K562 (cell line): ENCODE results near the gene DVL2. TPM values are rescaled to one million over a fixed set of nuclear protein-coding genes. Genes with fewer than 3 reads are reported as not detected.

Source experiments
- ATAC-seq: fragments of 200-7000 bp; cut with Tn5 transposase; 3 replicates; pipeline ENCODE4 v1.9.1; 2020; ENCODE audit warnings: moderate library complexity
- BruUV-seq: library from RNA; stranded (reverse); fragments of 400-500 nt; replicated peaks from 2 replicates; lab custom pipeline; 2021; lab: Mats Ljungman, UMichigan
- CTCF ChIA-PET: fragments of 300-600 bp; formaldehyde crosslinking; extraction: SDS; loops from one replicate; lab custom pipeline; 2021; ENCODE audit warnings: low intra/inter-chr PET ratio; lab: Yijun Ruan, JAX
- POLR2A ChIA-PET: fragments of 300-600, 350-650 bp; sonication (Branson Sonifier 250); formaldehyde crosslinking; extraction: SDS; loops from one replicate; lab custom pipeline; 2021; ENCODE audit warnings: antibody characterized with exemption, inconsistent platforms; lab: Yijun Ruan, JAX
- DNase-seq, 4 experiments: peaks; one replicate each; pipeline versions ENCODE4 v3.0.0 to v3.0.0-alpha.2; 2011 to 2018; ENCODE audit warnings: low spot score in 3 of 4, mixed read lengths in 3 of 4; ENCODE audit errors: extremely low read depth in 1 of 4
- FAIRE-seq: peaks from 2 replicates; lab custom pipeline; 2011; peaks lifted over from hg19 to GRCh38; lab: Jason Lieb, UNC
- H2AFZ ChIP-seq: 2 replicates; pipeline ENCODE4 v1.6.0; 2011; ENCODE audit warnings: low read depth, low read length, control low read depth, inconsistent platforms
- H3K27ac ChIP-seq: fragments of 200-600 bp; 3 replicates; pipeline ENCODE4 v1.8.0; 2011; ENCODE audit warnings: low read depth, mild to moderate bottlenecking, control low read depth, inconsistent platforms, low read length, moderate library complexity, mixed read lengths; ENCODE audit errors: extremely low read depth
- H3K27me3 ChIP-seq, 2 experiments: fragments of 300-600 bp in 1 of 2; 2 replicates in 1 of 2; 3 replicates in 1 of 2; pipeline versions ENCODE4 v1.6.0 to v1.8.0; 2011; ENCODE audit warnings: inconsistent platforms in 2 of 2, low read length in 2 of 2, mild to moderate bottlenecking in 1 of 2, mixed read lengths in 1 of 2, moderate library complexity in 1 of 2; ENCODE audit not compliant: control insufficient read depth in 2 of 2, insufficient read depth in 2 of 2
- H3K36me3 ChIP-seq: fragments of 300-600 bp; 3 replicates; pipeline ENCODE4 v1.8.0; 2011; ENCODE audit warnings: mild to moderate bottlenecking, low read length, inconsistent platforms; ENCODE audit not compliant: control insufficient read depth, insufficient read depth
- H3K4me1 ChIP-seq, 2 experiments: fragments of 200-600 bp in 1 of 2; replicated peaks in 1 of 2; 2 replicates in 1 of 2; 3 replicates in 1 of 2; pipeline versions ENCODE4 v1.5.1 to v1.8.0; 2011; ENCODE audit warnings: inconsistent platforms in 2 of 2, low read length in 2 of 2, mild to moderate bottlenecking in 1 of 2, mixed read lengths in 1 of 2, moderate library complexity in 1 of 2; ENCODE audit not compliant: control insufficient read depth in 2 of 2, insufficient read depth in 2 of 2
- H3K4me2 ChIP-seq: 2 replicates; pipeline ENCODE4 v1.6.1; 2011; ENCODE audit warnings: low read length, control low read depth, inconsistent platforms, mixed read lengths; ENCODE audit not compliant: insufficient read depth
- H3K4me3 ChIP-seq: fragments of 200-600 bp; sonication (generic), shearing (Covaris generic); 2 replicates; pipeline ENCODE4 v1.5.1; 2016; ENCODE audit warnings: control low read depth, inconsistent platforms
- H3K79me2 ChIP-seq: fragments of 200-600 bp; 3 replicates; pipeline ENCODE4 v1.8.0; 2011; ENCODE audit warnings: low read length, inconsistent platforms; ENCODE audit not compliant: control insufficient read depth, insufficient read depth
- H3K9ac ChIP-seq, 2 experiments: 2 replicates each; pipeline versions ENCODE4 v1.6.0 to v1.6.1; 2011; ENCODE audit warnings: low read depth in 2 of 2, low read length in 2 of 2, control low read depth in 1 of 2, inconsistent platforms in 1 of 2, mild to moderate bottlenecking in 1 of 2, mixed read lengths in 1 of 2; ENCODE audit not compliant: insufficient read depth in 1 of 2
- H3K9me1 ChIP-seq: one replicate; pipeline ENCODE4 v1.6.0; 2011; ENCODE audit warnings: inconsistent platforms, mild to moderate bottlenecking, low read length, moderate library complexity; ENCODE audit not compliant: control insufficient read depth, insufficient read depth
- H3K9me3 ChIP-seq: replicated peaks from 2 replicates; pipeline ENCODE4 v1.5.1; 2011; ENCODE audit warnings: low read depth, low read length, inconsistent platforms; ENCODE audit not compliant: control insufficient read depth, insufficient read depth
- H4K20me1 ChIP-seq: replicated peaks from 2 replicates; pipeline ENCODE4 v1.6.1; 2011; ENCODE audit warnings: low read length, inconsistent platforms, mixed read lengths; ENCODE audit not compliant: control insufficient read depth, insufficient read depth
- AFF1 ChIP-seq, 2 experiments: fragments of 450-650 bp; IDR thresholded peaks; 2 replicates each; pipeline ENCODE4 v1.6.1; 2018; ENCODE audit warnings: mild to moderate bottlenecking in 2 of 2, low read depth in 1 of 2; ENCODE audit not compliant: partially characterized antibody in 2 of 2
- MYC ChIP-seq, 2 experiments: fragments of 250-450 bp in 1 of 2; sonication (Bioruptor Pico) in 1 of 2; IDR thresholded peaks; 2 replicates each; pipeline versions ENCODE4 v1.5.1 to v1.6.1; 2012 to 2021; ENCODE audit warnings: low read depth in 2 of 2, borderline replicate concordance in 1 of 2, improper control_type of control experiment in 1 of 2, low read length in 1 of 2, mild to moderate bottlenecking in 1 of 2, moderate library complexity in 1 of 2
- NFXL1 ChIP-seq: fragments of 450-650 bp; formaldehyde crosslinking; IDR thresholded peaks from 2 replicates; pipeline ENCODE4 v1.4.0; 2021; ENCODE audit warnings: mild to moderate bottlenecking
- OTX1 ChIP-seq: fragments of 450-650 bp; formaldehyde crosslinking; IDR thresholded peaks from 2 replicates; pipeline ENCODE4 v1.4.0; 2022; ENCODE audit warnings: mild to moderate bottlenecking
- PRMT5 ChIP-seq: sonication (generic); formaldehyde crosslinking; IDR thresholded peaks from 2 replicates; pipeline ENCODE4 v1.5.0; 2020; ENCODE audit warnings: missing genetic modification reagents
- RBFOX2 ChIP-seq: fragments of 200-400 bp; formaldehyde crosslinking; IDR thresholded peaks from 2 replicates; pipeline ENCODE4 v1.6.1; 2017; ENCODE audit warnings: low read depth, mild to moderate bottlenecking, low read length, moderate library complexity
- RHOXF2B ChIP-seq: fragments of 250-450 bp; sonication (Bioruptor Pico); conservative IDR thresholded peaks from 2 replicates; pipeline ENCODE4 v1.5.1; 2021
- SRSF7 ChIP-seq: fragments of 200-400 bp; formaldehyde crosslinking; optimal IDR thresholded peaks from 2 replicates; pipeline ENCODE3; 2017; ENCODE audit warnings: mild to moderate bottlenecking, low read depth, low read length
- YY1 ChIP-seq, 3 experiments: IDR thresholded peaks; 2 replicates each; pipeline ENCODE4 v1.6.1; 2011; ENCODE audit warnings: low read length in 2 of 3, mild to moderate bottlenecking in 2 of 3, moderate library complexity in 2 of 3, borderline replicate concordance in 1 of 3, control low read depth in 1 of 3, low read depth in 1 of 3; ENCODE audit not compliant: insufficient read depth in 3 of 3, insufficient replicate concordance in 2 of 3, control insufficient read depth in 1 of 3, insufficient read length in 1 of 3; ENCODE audit errors: extremely low read depth in 1 of 3
- ZBTB5 ChIP-seq: fragments of 450-650 bp; IDR thresholded peaks from 2 replicates; pipeline ENCODE4 v1.6.1; 2017; ENCODE audit warnings: antibody characterized with exemption
- WGBS: fragments of 100-300 bp; shearing (Covaris generic); methylation state at CpG from one replicate; pipeline ENCODE4 v1.1.6; 2016; ENCODE audit warnings: low coverage, mixed read lengths; ENCODE audit not compliant: insufficient coverage; ENCODE audit errors: missing lambda C conversion rate; 5-methylcytosine and 5-hydroxymethylcytosine counted together
- in situ Hi-C: fragments of 300-500 bp; cut with MboI; formaldehyde crosslinking; loops from 4 replicates; pipeline ENCODE4 v1.15.0; 2018; ENCODE audit warnings: inconsistent platforms, mixed read lengths
- intact Hi-C: fragments of 100-400 bp; cut with micrococcal nuclease; formaldehyde crosslinking; loops from 2 replicates; pipeline ENCODE4 v1.14.2; 2022
- polyA plus RNA-seq, 8 experiments: library from polyadenylated mRNA; depleted of rRNA in 4 of 8; stranded (reverse) in 5 of 8; unstranded in 3 of 8; fragments of >200 nt; fragmentation: Nextera tagmentation in 2 of 8; fragmentation: Illumina TruSeq in 1 of 8; extraction: Ambion mirVana in 2 of 8; extraction: Trizol in 1 of 8; gene quantifications; 2 replicates each; pipeline versions ENCODE4 v1.2.1 to v1.2.3, GENCODE V29; 2011 to 2014; ENCODE audit warnings: inconsistent platforms in 1 of 8, missing spikeins in 1 of 8
- total RNA-seq, 7 experiments: library from RNA; depleted of rRNA in 6 of 7; stranded (reverse); fragments of >200 nt in 6 of 7; fragmentation: Illumina TruSeq in 2 of 7; extraction: Trizol in 2 of 7; gene quantifications; 2 replicates each; pipeline versions ENCODE4 v1.2.1 to v1.2.3, GENCODE V29; 2011 to 2021; ENCODE audit warnings: low replicate concordance in 1 of 7

Gene DVL2
- total and polyA plus RNA-seq, 9 of the 15 experiments (the other 6 are each of a cell fraction or from before 2014, with no cell fraction given) = 1.3 to 49.5 (median 24.3) TPM

GRCh38 chr17:7237266-7237760 lies 3.0 kb upstream of the DVL2 start (continued):
- TF ChIP-seq ZBTB5 (no peak), SRSF7 (no peak)

GRCh38 chr17:7236808-7237207 lies 2.5 kb upstream of the DVL2 start:
- 84% methylated on average over 6 of the region's 6 CpGs for whole genome bisulfite sequencing
- POLR2A ChIA-PET = interaction anchor here (6.6 kb wide), 1 partner anchor 14 kb away, joined by 73 read pairs; the partner anchor contains the start of genes ACADVL and DLG4
- H3K9ac ChIP-seq = peak overlapping the region in 1 of 2 experiments; percentile 66; a peak in 2 of 4 replicates

More at GRCh38 chr17:7236808-7237207, 2.5 kb upstream of the DVL2 start:
- CTCF ChIA-PET = no interaction called here
- in situ Hi-C loops (no loop called here), intact Hi-C loops (loop anchor here (5.0 kb wide), 1 partner anchor 45 kb away; the partner anchor contains the start of gene SLC2A4)
- Histone ChIP-seq H3K4me3 (no peak overlapping the region), H3K9me1 (peaks cover 4% of the 10 kb centered on the region), H4K20me1 (peaks cover 10% of the 10 kb centered on the region), H2AFZ (no peak overlapping the region), H3K36me3 (peaks cover 54% of the 10 kb centered on the region; the same call in 2 of the 3 replicates), H3K79me2 (peaks cover 93% of the 10 kb centered on the region), H3K27ac (peak overlapping the region; percentile 94; the same call in 2 of the 3 replicates), H3K9me3 (no peaks in the 10 kb centered on the region), H3K4me1 (peaks cover 31 to 42% of the 10 kb centered on the region in 2 experiments; a peak in 4 of 5 replicates), H3K27me3 (no peaks in the 10 kb centered on the region), H3K4me2 (no peak overlapping the region)
- TF ChIP-seq OTX1 (CRISPR knock-in tag) = no peak
- no peak for TF ChIP-seq NFXL1 (CRISPR knock-in tag)
- no peak for TF ChIP-seq RHOXF2B (CRISPR knock-in tag)
- no peak for TF ChIP-seq RBFOX2
- no peak for TF ChIP-seq AFF1 (IDR thresholded peaks at IDR 0.05; ENCODE audit: low read depth in 1 of 2, partially characterized antibody in 2 of 2)
- TF ChIP-seq YY1 (IDR thresholded peaks at IDR 0.05; ENCODE audit: borderline replicate concordance in 1 of 3, control insufficient read depth in 1 of 3, extremely low read depth in 1 of 3, insufficient read depth in 3 of 3, insufficient read length in 1 of 3, insufficient replicate concordance in 2 of 3, low read depth in 1 of 3, low read length in 2 of 3) = no peak
- TF ChIP-seq PRMT5 (CRISPR knock-in tag) = no peak
- TF ChIP-seq MYC (IDR thresholded peaks at IDR 0.05; ENCODE audit: low read depth, low read length) = no peak
- TF ChIP-seq MYC (CRISPR knock-in tag; IDR thresholded peaks at IDR 0.05; ENCODE audit: borderline replicate concordance, low read depth) = no peak
- FAIRE-seq (no peak), ATAC-seq (no peak), DNase-seq (no peak)
- BruUV-seq = no TSS peak
